ENCODE results near the gene TRPM1. TPM values are rescaled to one million over a fixed set of nuclear protein-coding genes. Genes with fewer than 3 reads are reported as not detected.
"Not testable (repeated sequence)": the region's sequence is repeated elsewhere in the genome, so short reads cannot be mapped to it uniquely, and the experiment has no call there.

TRPM1 gene
- total RNA-seq, 2 experiments from 2014 or later: not detected

GRCh38 chr15:31089368-31090047 is 12.0 kb downstream of the TRPM1 start:
- no peaks in the 10 kb centered on the region for H3K9me3 ChIP-seq (ENCODE audit: low read length)
- no peaks in the 10 kb centered on the region for H3K79me2 ChIP-seq (ENCODE audit: insufficient read depth, low read depth, low read length)
- intact Hi-C loops (cut with micrococcal nuclease; ENCODE audit: unreplicated experiment): no loop called here
- DNase-seq (ENCODE audit: low spot score): no peak
- H3K9me2 ChIP-seq (ENCODE audit: insufficient read depth, low read length): no peaks in the 10 kb centered on the region
- no peak for TF ChIP-seq EZH2phosphoT487 (IDR thresholded peaks at IDR 0.05; ENCODE audit: borderline replicate concordance, low read depth, low read length)
- TF ChIP-seq, protein P1, sequence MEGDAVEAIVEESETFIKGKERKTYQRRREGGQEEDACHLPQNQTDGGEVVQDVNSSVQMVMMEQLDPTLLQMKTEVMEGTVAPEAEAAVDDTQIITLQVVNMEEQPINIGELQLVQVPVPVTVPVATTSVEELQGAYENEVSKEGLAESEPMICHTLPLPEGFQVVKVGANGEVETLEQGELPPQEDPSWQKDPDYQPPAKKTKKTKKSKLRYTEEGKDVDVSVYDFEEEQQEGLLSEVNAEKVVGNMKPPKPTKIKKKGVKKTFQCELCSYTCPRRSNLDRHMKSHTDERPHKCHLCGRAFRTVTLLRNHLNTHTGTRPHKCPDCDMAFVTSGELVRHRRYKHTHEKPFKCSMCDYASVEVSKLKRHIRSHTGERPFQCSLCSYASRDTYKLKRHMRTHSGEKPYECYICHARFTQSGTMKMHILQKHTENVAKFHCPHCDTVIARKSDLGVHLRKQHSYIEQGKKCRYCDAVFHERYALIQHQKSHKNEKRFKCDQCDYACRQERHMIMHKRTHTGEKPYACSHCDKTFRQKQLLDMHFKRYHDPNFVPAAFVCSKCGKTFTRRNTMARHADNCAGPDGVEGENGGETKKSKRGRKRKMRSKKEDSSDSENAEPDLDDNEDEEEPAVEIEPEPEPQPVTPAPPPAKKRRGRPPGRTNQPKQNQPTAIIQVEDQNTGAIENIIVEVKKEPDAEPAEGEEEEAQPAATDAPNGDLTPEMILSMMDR (conservative IDR thresholded peaks at IDR 0.05; ENCODE audit: low read length): no peak
- no peak overlapping the region for H2AFZ ChIP-seq (ENCODE audit: low read length)
- H3K4me1 ChIP-seq (ENCODE audit: insufficient read depth, low read length, poor library complexity, severe bottlenecking): no peaks in the 10 kb centered on the region
- H3K27ac ChIP-seq (ENCODE audit: low read depth, low read length, poor library complexity, severe bottlenecking): no peak overlapping the region
- POLR2A ChIA-PET: no interaction called here
- no peak overlapping the region for H3K4me2 ChIP-seq (ENCODE audit: low read length)
- no peaks in the 10 kb centered on the region for H3K36me3 ChIP-seq (ENCODE audit: insufficient read depth, low read length)
- no peak overlapping the region for H3K4me3 ChIP-seq (ENCODE audit: low read depth, low read length, poor library complexity, severe bottlenecking)
- no peaks in the 10 kb centered on the region for H4K20me1 ChIP-seq (ENCODE audit: insufficient read depth, low read length)
- CTCF ChIA-PET (ENCODE audit: unreplicated experiment): no interaction called here
- BruUV-seq (replicated peaks): no TSS peak

- Histone ChIP-seq H3K79me2 (ENCODE audit: insufficient read depth, low read depth, low read length) (no peaks in the 10 kb centered on the region), H3K9me2 (ENCODE audit: insufficient read depth, low read length) (no peaks in the 10 kb centered on the region), H4K20me1 (ENCODE audit: insufficient read depth, low read length) (no peaks in the 10 kb centered on the region), H3K4me2 (ENCODE audit: low read length) (no peak overlapping the region), H3K9me3 (ENCODE audit: low read length) (no peaks in the 10 kb centered on the region), H2AFZ (ENCODE audit: low read length) (no peak overlapping the region), H3K4me3 (ENCODE audit: low read depth, low read length, poor library complexity, severe bottlenecking) (no peak overlapping the region), H3K36me3 (ENCODE audit: insufficient read depth, low read length) (no peaks in the 10 kb centered on the region), H3K4me1 (ENCODE audit: insufficient read depth, low read length, poor library complexity, severe bottlenecking) (no peaks in the 10 kb centered on the region), H3K27ac (ENCODE audit: low read depth, low read length, poor library complexity, severe bottlenecking) (no peak overlapping the region)
- DNase-seq (ENCODE audit: low spot score): no peak
- intact Hi-C loops (cut with micrococcal nuclease; ENCODE audit: unreplicated experiment): no loop called here
- ChIA-PET CTCF (ENCODE audit: unreplicated experiment) (no interaction called here), POLR2A (no interaction called here)
- TF ChIP-seq, protein P1 (conservative IDR thresholded peaks at IDR 0.05; ENCODE audit: low read length): no peak
- no peak for TF ChIP-seq EZH2phosphoT487 (IDR thresholded peaks at IDR 0.05; ENCODE audit: borderline replicate concordance, low read depth, low read length)
- BruUV-seq (replicated peaks): no TSS peak
Measured at GRCh38 chr15:31088672-31089367, 12.7 kb downstream of the TRPM1 start.

DNA sequence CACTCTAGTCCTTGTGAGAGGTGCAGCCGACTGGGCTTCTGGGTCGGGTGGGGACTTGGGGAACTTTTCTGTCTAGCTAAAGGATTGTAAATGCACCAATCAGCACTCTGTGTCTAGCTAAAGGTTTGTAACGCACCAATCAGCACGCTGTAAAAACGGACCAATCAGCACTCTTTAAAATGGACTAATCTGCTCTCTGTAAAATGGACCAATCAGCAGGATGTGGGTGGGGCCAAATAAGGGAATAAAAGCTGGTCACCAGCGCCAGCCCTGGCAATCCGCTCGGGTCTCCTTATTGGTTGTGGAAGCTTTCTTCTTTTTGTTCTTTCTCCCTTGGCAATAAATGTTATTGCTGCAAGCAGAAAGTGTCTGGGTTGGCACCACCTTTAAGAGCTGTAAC is 13.5 kb downstream of the TRPM1 start:
- POLR2A ChIA-PET; H2AFZ ChIP-seq (ENCODE audit: low read length); BruUV-seq (replicated peaks); intact Hi-C loops (cut with micrococcal nuclease; ENCODE audit: unreplicated experiment); H4K20me1 ChIP-seq (ENCODE audit: insufficient read depth, low read length); H3K9me2 ChIP-seq (ENCODE audit: insufficient read depth, low read length); H3K9me3 ChIP-seq (ENCODE audit: low read length); H3K4me1 ChIP-seq (ENCODE audit: insufficient read depth, low read length, poor library complexity, severe bottlenecking); H3K4me2 ChIP-seq (ENCODE audit: low read length); DNase-seq (ENCODE audit: low spot score); H3K27ac ChIP-seq (ENCODE audit: low read depth, low read length, poor library complexity, severe bottlenecking); CTCF ChIA-PET (ENCODE audit: unreplicated experiment); H3K4me3 ChIP-seq (ENCODE audit: low read depth, low read length, poor library complexity, severe bottlenecking); H3K79me2 ChIP-seq (ENCODE audit: insufficient read depth, low read depth, low read length); H3K36me3 ChIP-seq (ENCODE audit: insufficient read depth, low read length): not testable (repeated sequence)

Measured in OCI-LY7 (cell line).